Activated CD4-positive, alpha-beta T cell treated with anti-CD3 and anti-CD28 coated beads, Interleukin-2, amount 50 U/mL, for 48 hours (primary cell): Measurements from ENCODE around the gene CCR1.
"Not testable (repeated sequence)": the region's sequence is repeated elsewhere in the genome, so short reads cannot be mapped to it uniquely, and the experiment has no call there.

Experiments
- DNase-seq, 2 experiments: peaks; one replicate each; pipeline ENCODE4 v3.0.0-alpha.2; 2020

Gene CCR1

DNA sequence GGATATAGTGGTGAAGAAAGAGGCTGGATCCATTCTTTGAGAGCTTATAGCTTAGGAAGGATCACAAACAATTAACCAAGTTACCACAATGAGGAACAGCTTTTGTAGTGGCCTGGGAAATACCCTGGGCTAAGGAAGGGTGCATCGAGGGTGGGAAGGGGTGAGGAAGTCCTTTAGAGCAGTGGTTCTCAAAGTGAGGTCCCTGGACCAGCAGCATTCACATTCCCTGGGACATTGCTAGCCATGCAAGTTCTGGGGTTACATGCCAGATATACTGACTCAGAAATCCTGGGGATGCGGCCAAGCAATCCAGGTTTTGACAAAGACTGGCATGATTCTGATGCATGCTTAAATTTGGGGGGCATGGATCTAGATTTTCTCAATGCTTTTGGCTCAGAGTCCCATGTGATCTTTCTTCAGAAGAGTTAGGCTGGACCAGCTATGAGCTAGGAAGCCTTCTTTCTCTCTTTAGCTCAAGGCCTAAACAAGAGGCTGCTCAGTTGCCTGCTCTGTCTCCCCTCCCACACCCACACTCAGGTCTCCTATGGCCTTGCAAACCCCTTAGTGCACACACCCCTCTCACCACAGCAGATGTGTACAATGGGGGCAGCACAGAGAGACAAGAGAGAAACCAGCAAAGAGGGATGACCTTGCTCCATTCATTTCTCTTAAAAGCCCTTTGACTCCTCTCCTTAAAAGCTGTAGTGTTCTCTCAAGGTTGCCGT, 1.8 kb upstream of the CCR1 start:
- no peak for DNase-seq

GRCh38 chr3:46209053-46209452, 940 bp upstream of the CCR1 start:
- no peak for DNase-seq

- DNase-seq = not testable (repeated sequence)
These were observed 599 bp downstream of the CCR1 start for GRCh38 chr3:46207514-46207913.

DNA sequence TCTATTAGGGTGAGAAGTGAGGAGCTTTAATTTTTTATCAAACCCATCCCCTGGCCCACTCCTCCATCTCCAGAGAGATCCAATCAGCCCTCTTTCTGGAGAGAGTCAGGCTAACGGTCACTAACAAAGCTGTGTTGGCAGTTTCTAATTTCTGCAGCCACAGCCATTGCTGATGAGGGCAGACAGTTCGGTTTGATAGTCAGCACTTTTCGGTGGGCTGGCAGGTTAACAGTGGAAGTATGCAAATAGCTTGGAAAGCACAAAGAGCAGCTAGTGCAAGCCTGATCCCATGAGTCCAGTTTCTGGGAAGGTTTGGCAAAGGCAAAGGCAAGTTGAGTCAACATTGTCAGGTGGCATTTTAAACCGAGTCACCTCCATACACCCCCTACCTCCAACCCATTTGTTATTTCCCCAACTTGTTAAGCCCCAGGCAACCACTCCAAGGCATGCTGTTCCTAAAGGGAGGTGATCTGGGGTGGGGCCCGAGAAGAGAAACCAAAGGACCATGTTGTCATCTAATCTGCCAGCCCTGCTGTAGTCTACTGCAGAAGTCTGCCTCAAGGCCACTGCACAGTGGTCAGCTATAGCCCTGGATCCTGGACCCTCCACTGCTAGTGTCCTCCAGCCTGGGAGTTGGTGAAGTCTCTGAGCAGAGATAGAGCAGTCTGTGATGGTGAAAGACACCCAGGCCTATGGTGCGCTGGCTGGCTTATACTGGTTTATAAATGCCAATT, 1.7 kb downstream of the CCR1 start:
- no peak for DNase-seq

DNA sequence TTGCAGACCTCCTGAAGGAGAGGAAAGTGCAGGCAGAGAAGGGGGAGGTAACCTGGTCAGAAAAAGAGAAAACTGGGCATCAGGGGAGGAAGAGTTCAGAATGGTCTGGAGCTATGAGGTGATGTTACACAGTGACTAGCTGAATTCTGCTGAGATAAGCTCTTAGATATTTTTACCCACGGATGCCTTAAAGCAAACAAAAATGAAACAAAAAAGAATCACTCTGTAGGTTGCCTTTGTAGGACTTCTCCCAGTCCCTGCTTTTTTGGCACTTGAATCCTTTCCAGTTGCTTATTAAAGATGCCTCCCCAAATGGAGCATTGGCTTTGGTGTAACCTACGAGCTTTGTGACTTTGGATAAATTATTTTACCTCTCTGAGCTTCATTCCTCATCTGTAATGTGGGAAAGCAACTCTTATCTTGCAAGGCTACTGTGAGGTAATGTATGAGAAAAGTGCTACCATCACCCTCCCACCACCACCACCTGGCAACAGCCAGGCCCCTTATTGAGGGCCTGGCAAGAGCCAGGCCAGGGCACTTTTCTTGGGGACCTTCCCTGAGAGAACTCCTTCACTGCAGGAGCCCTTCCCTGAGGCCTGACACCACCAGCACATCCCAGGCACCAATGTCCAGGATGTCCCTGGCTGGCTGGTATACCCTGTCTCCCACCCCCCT, 2.7 kb downstream of the CCR1 start:
- DNase-seq = no peak

DNA sequence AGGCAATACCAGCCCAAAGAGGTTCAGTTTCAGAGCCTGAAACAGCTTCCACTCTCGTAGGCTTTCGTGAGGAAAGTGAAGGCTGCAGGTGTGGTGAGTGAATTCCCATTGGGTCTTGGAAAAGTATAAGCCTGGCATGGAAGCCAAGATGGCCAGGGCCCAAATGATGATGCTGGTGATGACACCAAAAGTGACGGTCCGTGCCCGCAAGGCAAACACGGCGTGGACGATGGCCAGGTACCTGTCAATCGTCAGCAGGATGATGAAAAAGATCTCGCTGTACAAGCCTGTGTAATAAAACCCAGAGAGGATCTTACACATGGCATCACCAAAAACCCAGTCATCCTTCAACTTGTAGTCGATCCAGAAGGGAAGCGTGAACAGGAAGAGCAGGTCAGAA, 4.4 kb downstream of the CCR1 start:
- DNase-seq = no peak

DNA sequence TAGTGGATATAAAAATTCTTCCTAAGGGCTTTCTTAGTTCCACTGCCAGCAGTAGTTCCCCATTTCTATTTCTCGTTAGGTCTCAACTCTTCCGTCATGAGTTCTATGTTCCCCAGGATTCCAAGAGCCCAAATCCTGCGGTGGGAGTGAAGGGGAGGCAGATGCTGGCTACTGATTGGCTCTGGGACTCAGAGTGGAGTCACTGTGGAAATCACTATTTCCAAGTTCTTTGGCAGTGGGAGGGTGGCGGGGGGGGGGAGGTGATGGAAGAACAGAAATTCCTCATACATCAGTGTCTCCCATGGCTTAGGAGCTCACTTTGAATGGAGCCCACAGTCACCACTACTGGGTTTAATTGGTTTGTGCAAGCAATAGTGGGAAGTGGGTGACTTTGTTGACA, 5.6 kb downstream of the CCR1 start:
- DNase-seq = no peak

GRCh38 chr3:46200790-46201189, 7.3 kb downstream of the CCR1 start:
- DNase-seq = no peak

DNA sequence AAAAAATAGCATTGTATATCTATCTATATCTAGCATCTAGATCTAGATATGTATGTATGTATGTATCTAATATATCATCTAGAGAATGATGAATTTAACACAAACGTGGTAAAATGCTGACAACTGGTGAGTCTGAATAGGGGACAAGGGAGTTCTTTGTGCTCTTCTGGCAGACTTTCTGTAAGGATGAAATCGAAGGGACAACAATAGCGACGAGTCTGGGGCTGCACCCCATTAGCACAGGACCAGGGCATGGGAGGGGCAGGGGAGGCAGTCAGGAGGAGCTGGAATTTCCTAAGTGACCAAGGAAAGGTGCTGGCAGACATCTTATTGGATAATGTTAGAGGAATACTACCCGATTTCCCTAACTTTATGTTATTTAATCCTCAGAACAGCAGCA, 7.9 kb downstream of the CCR1 start:
- no peak for DNase-seq

DNA sequence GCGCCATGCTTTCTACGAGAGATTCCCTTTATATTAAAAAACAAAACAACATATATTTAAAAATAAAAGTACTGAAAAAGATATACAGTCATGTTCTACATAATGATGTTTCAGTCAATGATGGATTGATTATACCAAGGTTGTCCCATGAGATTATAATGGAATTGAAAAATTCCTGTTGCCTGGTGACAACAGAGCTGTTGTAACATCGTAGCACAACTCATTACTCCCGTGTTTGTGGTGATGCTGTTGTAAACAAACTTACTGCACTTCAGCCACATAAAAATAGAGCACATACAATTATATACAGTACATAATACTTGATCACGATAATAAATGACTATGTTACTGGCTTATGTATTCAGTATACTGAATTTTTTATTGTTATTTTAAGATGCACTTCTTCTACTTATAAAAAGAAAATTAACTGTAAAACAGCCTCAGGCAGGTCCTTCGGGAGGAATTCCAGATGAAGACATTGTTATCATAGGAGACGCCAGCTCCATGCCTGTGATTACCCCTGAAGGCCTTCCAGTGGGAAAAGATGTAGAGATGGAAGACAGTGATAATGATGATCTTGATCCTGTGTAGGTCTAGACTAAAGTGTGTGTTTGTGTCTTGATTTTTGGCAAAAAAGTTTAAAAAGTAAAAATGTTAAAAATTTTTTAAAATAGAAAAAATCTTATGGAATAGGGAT, 11.7 kb downstream of the CCR1 start:
- DNase-seq = no peak

GRCh38 chr3:46194868-46195553, 13.1 kb downstream of the CCR1 start:
- no peak for DNase-seq

GRCh38 chr3:46193436-46193835, 14.7 kb downstream of the CCR1 start:
- no peak for DNase-seq

- no peak for DNase-seq
These were observed 15.2 kb downstream of the CCR1 start for GRCh38 chr3:46192939-46193338.

DNA sequence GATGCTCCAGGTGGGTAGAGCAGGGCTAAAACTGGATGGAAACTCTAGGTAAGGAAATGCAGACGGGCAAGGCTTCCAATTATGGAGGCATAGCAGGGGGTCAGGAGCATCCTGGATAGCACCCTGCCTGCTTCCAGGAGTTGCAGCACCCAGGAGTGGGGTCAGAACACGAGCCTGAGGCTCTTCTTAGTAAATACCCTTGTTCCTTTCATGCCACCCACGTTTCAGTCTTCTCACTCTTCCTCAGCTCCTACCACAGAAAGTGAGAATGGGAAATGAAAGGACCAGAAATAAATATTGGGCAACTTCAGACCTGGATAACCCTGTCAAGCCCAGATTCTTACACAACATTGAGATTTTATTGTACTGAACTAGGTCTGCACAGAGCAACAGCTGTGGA, 16.4 kb downstream of the CCR1 start:
- no peak for DNase-seq

GRCh38 chr3:46188708-46189107, 19.4 kb downstream of the CCR1 start:
- DNase-seq = no peak

- no peak for DNase-seq
These were observed 20.2 kb downstream of the CCR1 start for GRCh38 chr3:46187876-46188275.

- DNase-seq = no peak
These were observed 20.8 kb downstream of the CCR1 start for GRCh38 chr3:46187341-46187700.

DNA sequence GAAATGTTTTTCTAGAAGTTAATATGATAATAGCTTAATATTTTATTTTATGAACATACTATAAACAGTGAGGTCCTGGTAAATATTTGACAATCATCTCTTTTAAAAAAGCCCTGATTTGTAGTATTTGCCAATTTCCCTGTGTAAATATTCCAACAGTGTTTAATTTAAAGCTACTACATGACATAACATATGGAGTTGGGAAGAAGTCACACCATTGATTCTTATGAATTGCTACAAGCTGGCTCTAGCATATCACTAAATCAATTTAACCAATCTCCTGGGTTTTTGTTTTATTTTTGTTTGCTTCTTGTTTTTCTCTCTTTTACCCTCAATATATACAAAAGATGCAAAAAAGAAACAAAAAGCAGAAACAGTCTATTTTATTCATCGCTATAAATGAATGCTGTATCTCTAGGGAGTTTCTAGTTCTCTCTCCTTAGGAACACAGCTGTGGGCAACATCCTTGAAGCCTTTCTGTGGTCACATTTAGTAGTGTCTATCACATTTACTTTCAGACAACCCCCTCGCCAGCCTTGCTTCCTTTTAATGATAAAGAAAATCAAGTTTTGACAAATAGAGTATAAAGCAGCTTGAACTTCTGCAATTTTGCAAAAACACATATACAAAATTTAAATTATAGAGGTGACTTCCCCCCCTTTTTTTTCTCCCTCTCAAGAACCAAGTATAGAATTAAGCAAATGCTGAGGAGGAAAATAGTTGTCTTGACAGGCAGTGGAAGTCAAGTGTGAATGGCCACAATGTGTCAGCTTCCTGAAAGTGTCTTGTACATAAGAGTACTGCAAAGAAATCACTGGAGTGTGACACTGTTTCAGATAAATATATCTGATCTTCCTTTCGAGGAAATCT, 21.4 kb downstream of the CCR1 start:
- no peak for DNase-seq

DNA sequence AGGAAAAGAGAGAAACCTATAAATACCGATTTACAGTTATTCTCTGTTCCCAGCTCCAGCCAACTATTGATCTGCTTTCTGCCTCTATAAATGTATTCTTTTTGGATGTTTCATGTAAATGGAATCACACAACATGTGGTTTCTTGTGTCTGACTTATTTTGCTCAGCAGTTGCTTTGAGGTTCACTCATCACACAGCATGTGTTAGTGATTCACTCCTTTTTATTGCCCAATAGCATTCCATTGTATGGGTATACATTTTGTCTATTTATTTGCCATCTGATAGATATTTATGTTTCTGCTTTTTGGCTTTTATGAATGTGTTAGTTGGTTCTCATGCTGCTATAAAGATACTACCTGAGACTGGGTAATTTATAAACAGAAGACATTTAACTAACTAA, 23.6 kb downstream of the CCR1 start:
- DNase-seq = no peak

DNA sequence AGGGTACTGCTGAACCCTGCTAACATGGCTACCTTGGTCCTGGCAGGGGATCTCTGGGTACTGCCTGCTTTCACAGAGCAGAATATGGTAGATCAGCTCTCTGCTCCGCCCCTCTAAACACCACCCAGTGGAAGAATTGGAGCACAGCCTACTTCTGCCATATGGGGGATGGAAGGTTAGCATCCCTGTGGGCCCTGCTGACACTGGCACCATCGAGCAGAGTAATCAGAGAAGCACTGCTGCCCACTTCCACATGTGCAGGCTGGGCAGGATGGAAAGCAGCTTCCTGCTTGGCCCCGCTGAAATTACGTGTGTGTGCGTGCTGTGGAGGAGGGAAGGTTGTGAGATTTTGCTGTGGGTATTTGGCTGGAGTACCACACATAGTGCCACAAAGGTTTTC, 24.8 kb downstream of the CCR1 start:
- no peak for DNase-seq

GRCh38 chr3:46168583-46169345, 39.3 kb downstream of the CCR1 start:
- DNase-seq = no peak
